Caco-2 (cell line): Measurements from ENCODE around the gene ZBTB38. TPM values are rescaled to one million over a fixed set of nuclear protein-coding genes. Genes with fewer than 3 reads are reported as not detected.

Source experiments
- BruUV-seq: library from RNA; stranded (reverse); fragments of 400-500 nt; replicated peaks from 2 replicates; lab custom pipeline; 2021; lab: Mats Ljungman, UMichigan
- CTCF ChIA-PET: fragments of 300-600 bp; sonication (Branson Sonifier 250); formaldehyde crosslinking; loops from one replicate; lab custom pipeline; 2022; ENCODE audit warnings: antibody characterized with exemption; lab: Charles Lee
- POLR2A ChIA-PET: fragments of 300-600 bp; sonication (Branson Sonifier 250); formaldehyde crosslinking; loops from one replicate; lab custom pipeline; 2022; ENCODE audit warnings: antibody characterized with exemption; lab: Charles Lee
- DNase-seq, 2 experiments: peaks; one replicate each; pipeline versions ENCODE4 v3.0.0 to v3.0.0-alpha.2; 2020 to 2022
- H3K27me3 ChIP-seq: replicated peaks from 2 replicates; pipeline ENCODE4 v1.6.0; 2011; ENCODE audit warnings: low read length; ENCODE audit not compliant: control insufficient read depth, insufficient read depth
- H3K36me3 ChIP-seq: 2 replicates; pipeline ENCODE4 v1.5.1; 2011; ENCODE audit warnings: low read length; ENCODE audit not compliant: control insufficient read depth, insufficient read depth
- H3K4me1 ChIP-seq: fragments of 250-450 bp; sonication (Bioruptor Pico); 2 replicates; pipeline ENCODE4 v1.5.1; 2020; ENCODE audit warnings: mild to moderate bottlenecking
- H3K4me3 ChIP-seq: 2 replicates; pipeline ENCODE4 v1.5.1; 2011; ENCODE audit warnings: low read depth, mild to moderate bottlenecking, control low read depth, low read length
- H3K9me3 ChIP-seq: fragments of 250-450 bp; sonication (Bioruptor Pico); 2 replicates; pipeline ENCODE4 v1.5.1; 2020; ENCODE audit warnings: mild to moderate bottlenecking, moderate library complexity
- H3K27ac Mint-ChIP-seq: one replicate; pipeline ENCODE4 v1.8.0; 2022; ENCODE audit warnings: mixed read lengths; ENCODE audit not compliant: unreplicated experiment
- H3K27me3 Mint-ChIP-seq: one replicate; pipeline ENCODE4 v1.8.0; 2022; ENCODE audit warnings: mixed read lengths; ENCODE audit not compliant: insufficient read depth, unreplicated experiment
- H3K36me3 Mint-ChIP-seq: one replicate; pipeline ENCODE4 v1.8.0; 2022; ENCODE audit warnings: mild to moderate bottlenecking, mixed read lengths; ENCODE audit not compliant: insufficient read depth, unreplicated experiment
- H3K4me1 Mint-ChIP-seq: one replicate; pipeline ENCODE4 v1.8.0; 2022; ENCODE audit warnings: low read depth, mixed read lengths; ENCODE audit not compliant: unreplicated experiment
- H3K4me3 Mint-ChIP-seq: one replicate; pipeline ENCODE4 v1.8.0; 2022; ENCODE audit warnings: mild to moderate bottlenecking, moderate library complexity, mixed read lengths; ENCODE audit not compliant: unreplicated experiment
- H3K9me3 Mint-ChIP-seq: one replicate; pipeline ENCODE4 v1.8.0; 2022; ENCODE audit warnings: mixed read lengths; ENCODE audit not compliant: unreplicated experiment
- intact Hi-C: fragments of 100-400 bp; cut with micrococcal nuclease; formaldehyde crosslinking; loops from one replicate; pipeline ENCODE4 v1.10.0; 2022; ENCODE audit not compliant: unreplicated experiment
- total RNA-seq: library from RNA; stranded (reverse); gene quantifications from 2 replicates; pipeline ENCODE4 v1.2.3, GENCODE V29; 2022
- TF ChIP-seq, protein P1 (sequence below), 2 experiments: fragments of 200-600 bp in 1 of 2; IDR thresholded peaks; 1 replicate in 1 of 2; 2 replicates in 1 of 2; pipeline versions ENCODE4 v1.5.1 to v1.8.0; 2011 to 2022; ENCODE audit warnings: antibody characterized with exemption in 1 of 2, control low read depth in 1 of 2, inconsistent platforms in 1 of 2, low read depth in 1 of 2, low read length in 1 of 2, mild to moderate bottlenecking in 1 of 2, moderate library complexity in 1 of 2; ENCODE audit not compliant: insufficient read depth in 1 of 2, severe bottlenecking in 1 of 2, unreplicated experiment in 1 of 2

The ZBTB38 gene
- total RNA-seq, 1 experiment from 2014 or later = 74.1 TPM

GRCh38 chr3:141413391-141413790, 45.1 kb downstream of the ZBTB38 start:
- TF ChIP-seq, protein P1, sequence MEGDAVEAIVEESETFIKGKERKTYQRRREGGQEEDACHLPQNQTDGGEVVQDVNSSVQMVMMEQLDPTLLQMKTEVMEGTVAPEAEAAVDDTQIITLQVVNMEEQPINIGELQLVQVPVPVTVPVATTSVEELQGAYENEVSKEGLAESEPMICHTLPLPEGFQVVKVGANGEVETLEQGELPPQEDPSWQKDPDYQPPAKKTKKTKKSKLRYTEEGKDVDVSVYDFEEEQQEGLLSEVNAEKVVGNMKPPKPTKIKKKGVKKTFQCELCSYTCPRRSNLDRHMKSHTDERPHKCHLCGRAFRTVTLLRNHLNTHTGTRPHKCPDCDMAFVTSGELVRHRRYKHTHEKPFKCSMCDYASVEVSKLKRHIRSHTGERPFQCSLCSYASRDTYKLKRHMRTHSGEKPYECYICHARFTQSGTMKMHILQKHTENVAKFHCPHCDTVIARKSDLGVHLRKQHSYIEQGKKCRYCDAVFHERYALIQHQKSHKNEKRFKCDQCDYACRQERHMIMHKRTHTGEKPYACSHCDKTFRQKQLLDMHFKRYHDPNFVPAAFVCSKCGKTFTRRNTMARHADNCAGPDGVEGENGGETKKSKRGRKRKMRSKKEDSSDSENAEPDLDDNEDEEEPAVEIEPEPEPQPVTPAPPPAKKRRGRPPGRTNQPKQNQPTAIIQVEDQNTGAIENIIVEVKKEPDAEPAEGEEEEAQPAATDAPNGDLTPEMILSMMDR (IDR thresholded peaks at IDR 0.05; ENCODE audit: insufficient read depth in 1 of 2, low read depth in 1 of 2, low read length in 1 of 2, severe bottlenecking in 1 of 2, unreplicated experiment in 1 of 2) = no peak
- no peaks in the 10 kb centered on the region for H3K9me3 ChIP-seq
- Mint-ChIP-seq H3K27me3 (no peaks in the 10 kb centered on the region), H3K36me3 (peaks cover 38% of the 10 kb centered on the region), H3K4me3 (no peak overlapping the region), H3K4me1 (peaks cover 13% of the 10 kb centered on the region), H3K9me3 (no peaks in the 10 kb centered on the region), H3K27ac (no peak overlapping the region)
- intact Hi-C loops = no loop called here
- no peaks in the 10 kb centered on the region for H3K27me3 ChIP-seq
- H3K36me3 ChIP-seq = peaks cover 12% of the 10 kb centered on the region
- no TSS peak for BruUV-seq
- CTCF ChIA-PET = no interaction called here
- no peak overlapping the region for H3K4me3 ChIP-seq
- peaks cover 31% of the 10 kb centered on the region for H3K4me1 ChIP-seq
- POLR2A ChIA-PET = no interaction called here
- DNase-seq = no peak

GRCh38 chr3:141413801-141414689, 45.7 kb downstream of the ZBTB38 start:
- CTCF ChIA-PET = no interaction called here
- H3K4me1 Mint-ChIP-seq = peaks cover 20% of the 10 kb centered on the region
- Histone ChIP-seq H3K27me3 (no peaks in the 10 kb centered on the region), H3K9me3 (no peaks in the 10 kb centered on the region), H3K4me1 (peaks cover 26% of the 10 kb centered on the region), H3K4me3 (no peak overlapping the region), H3K36me3 (peaks cover 12% of the 10 kb centered on the region)
- intact Hi-C loops = no loop called here
- no peaks in the 10 kb centered on the region for H3K9me3 Mint-ChIP-seq
- H3K27me3 Mint-ChIP-seq = no peaks in the 10 kb centered on the region
- POLR2A ChIA-PET = no interaction called here
- no peak overlapping the region for H3K27ac Mint-ChIP-seq
- TF ChIP-seq, protein P1 (IDR thresholded peaks at IDR 0.05; ENCODE audit: insufficient read depth in 1 of 2, low read depth in 1 of 2, low read length in 1 of 2, severe bottlenecking in 1 of 2, unreplicated experiment in 1 of 2) = no peak
- DNase-seq = no peak
- no peak overlapping the region for H3K4me3 Mint-ChIP-seq
- H3K36me3 Mint-ChIP-seq = peaks cover 38% of the 10 kb centered on the region
- no TSS peak for BruUV-seq

GRCh38 chr3:141414800-141415462, 46.6 kb downstream of the ZBTB38 start:
- Mint-ChIP-seq H3K4me3 (no peak overlapping the region), H3K9me3 (no peaks in the 10 kb centered on the region), H3K36me3 (peaks cover 41% of the 10 kb centered on the region), H3K27ac (no peak overlapping the region), H3K4me1 (peaks cover 24% of the 10 kb centered on the region), H3K27me3 (no peaks in the 10 kb centered on the region)
- peaks cover 12% of the 10 kb centered on the region for H3K36me3 ChIP-seq
- TF ChIP-seq, protein P1 (IDR thresholded peaks at IDR 0.05; ENCODE audit: insufficient read depth in 1 of 2, low read depth in 1 of 2, low read length in 1 of 2, severe bottlenecking in 1 of 2, unreplicated experiment in 1 of 2) = no peak
- ChIA-PET POLR2A (no interaction called here), CTCF (no interaction called here)
- no peak overlapping the region for H3K4me3 ChIP-seq
- no peaks in the 10 kb centered on the region for H3K9me3 ChIP-seq
- BruUV-seq = no TSS peak
- intact Hi-C loops = no loop called here
- H3K27me3 ChIP-seq = no peaks in the 10 kb centered on the region
- DNase-seq = no peak
- peaks cover 17% of the 10 kb centered on the region for H3K4me1 ChIP-seq
